ENCODE data around the gene ZFYVE19. TPM values are rescaled to one million over a fixed set of nuclear protein-coding genes. Genes with fewer than 3 reads are reported as not detected.
"Not testable (repeated sequence)": the region's sequence is repeated elsewhere in the genome, so short reads cannot be mapped to it uniquely, and the experiment has no call there.

ZFYVE19 gene
- total and polyA plus RNA-seq, 8 donors = 23.6 to 32.3 (median 29.7) TPM

DNA sequence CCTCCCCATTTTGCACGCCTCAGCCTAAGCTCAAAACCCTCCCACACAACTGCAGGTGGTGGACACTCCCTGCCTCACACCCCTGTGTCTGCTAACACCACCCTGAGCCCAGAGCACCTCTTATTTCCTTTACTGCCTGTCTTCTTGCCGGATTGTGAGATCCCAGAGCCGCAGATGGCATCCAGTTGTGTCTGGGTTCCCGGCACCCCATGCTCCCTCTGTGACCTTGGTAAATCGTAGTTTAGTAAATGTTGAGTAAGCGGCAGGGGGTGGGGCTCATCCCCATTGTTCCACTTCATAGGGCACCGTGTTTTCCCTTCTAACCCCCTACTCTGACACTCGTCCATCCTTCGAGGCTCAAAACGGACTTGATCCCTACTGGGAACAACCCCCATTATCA lies 51.8 kb downstream of the ZFYVE19 start:
- DNase-seq (no peak), ATAC-seq (no peak)
- Histone ChIP-seq H3K4me3 (no peak overlapping the region), H3K36me3 (peaks cover 0 to 23% of the 10 kb centered on the region in 2 donors), H3K4me1 (peaks cover 11 to 26% of the 10 kb centered on the region in 2 donors), H3K27me3 (no peaks in the 10 kb centered on the region), H3K27ac (no peak overlapping the region), H3K9me3 (no peaks in the 10 kb centered on the region)
- TF ChIP-seq, protein P1, sequence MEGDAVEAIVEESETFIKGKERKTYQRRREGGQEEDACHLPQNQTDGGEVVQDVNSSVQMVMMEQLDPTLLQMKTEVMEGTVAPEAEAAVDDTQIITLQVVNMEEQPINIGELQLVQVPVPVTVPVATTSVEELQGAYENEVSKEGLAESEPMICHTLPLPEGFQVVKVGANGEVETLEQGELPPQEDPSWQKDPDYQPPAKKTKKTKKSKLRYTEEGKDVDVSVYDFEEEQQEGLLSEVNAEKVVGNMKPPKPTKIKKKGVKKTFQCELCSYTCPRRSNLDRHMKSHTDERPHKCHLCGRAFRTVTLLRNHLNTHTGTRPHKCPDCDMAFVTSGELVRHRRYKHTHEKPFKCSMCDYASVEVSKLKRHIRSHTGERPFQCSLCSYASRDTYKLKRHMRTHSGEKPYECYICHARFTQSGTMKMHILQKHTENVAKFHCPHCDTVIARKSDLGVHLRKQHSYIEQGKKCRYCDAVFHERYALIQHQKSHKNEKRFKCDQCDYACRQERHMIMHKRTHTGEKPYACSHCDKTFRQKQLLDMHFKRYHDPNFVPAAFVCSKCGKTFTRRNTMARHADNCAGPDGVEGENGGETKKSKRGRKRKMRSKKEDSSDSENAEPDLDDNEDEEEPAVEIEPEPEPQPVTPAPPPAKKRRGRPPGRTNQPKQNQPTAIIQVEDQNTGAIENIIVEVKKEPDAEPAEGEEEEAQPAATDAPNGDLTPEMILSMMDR (IDR thresholded peaks at IDR 0.05) = no peak
- intact Hi-C loops (cut with DNase I) = no loop called here

DNA sequence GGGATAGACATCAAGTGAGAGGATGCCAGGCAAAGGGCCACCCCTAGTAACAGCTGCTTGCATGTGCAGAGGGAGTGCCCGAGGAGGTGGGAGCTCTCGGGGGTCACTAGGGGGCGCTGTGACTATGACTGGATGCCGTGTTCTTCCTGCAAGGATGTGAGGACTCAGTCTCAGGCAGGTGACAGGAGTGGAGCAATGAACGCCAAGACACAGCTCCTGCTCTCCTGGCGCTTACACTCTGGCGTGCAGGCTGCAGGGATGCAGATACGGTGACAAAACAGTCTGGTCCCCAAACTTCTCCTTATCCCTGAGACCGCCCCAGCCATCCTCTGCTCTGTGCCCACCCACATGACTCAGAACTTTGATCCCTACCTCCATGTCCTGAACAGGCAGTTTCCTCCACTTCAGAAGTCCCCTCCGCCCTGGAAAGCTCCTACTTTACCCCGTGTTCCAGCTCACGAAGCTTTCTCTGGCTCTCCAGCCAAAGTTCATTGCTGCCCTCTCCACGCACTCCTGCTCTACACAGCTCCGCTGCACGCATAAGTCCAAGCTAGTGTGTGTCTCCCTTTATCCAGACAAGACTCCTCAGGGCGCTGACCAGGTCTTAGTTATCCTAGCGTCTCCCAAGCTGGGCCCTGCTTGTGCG lies 52.4 kb downstream of the ZFYVE19 start:
- peak; percentile 71 for ATAC-seq
- intact Hi-C loops (cut with DNase I) = no loop called here
- Histone ChIP-seq H3K9me3 (no peaks in the 10 kb centered on the region), H3K27me3 (no peaks in the 10 kb centered on the region), H3K4me1 (peaks cover 11 to 26% of the 10 kb centered on the region in 2 donors), H3K36me3 (peaks cover 0 to 17% of the 10 kb centered on the region in 2 donors), H3K27ac (no peak overlapping the region), H3K4me3 (no peak overlapping the region)
- DNase-seq = peak in 3 of 4 donors; percentile 75 to 90 (median 77)
- TF ChIP-seq, protein P1 (IDR thresholded peaks at IDR 0.05) = peak; percentile 63 to 86

GRCh38 chr15:40861147-40861546 lies 54.3 kb downstream of the ZFYVE19 start:
- intact Hi-C loops (cut with DNase I); H3K27ac ChIP-seq; H3K36me3 ChIP-seq; ATAC-seq; H3K9me3 ChIP-seq; H3K27me3 ChIP-seq; DNase-seq; H3K4me3 ChIP-seq: not testable (repeated sequence)
- peaks cover 11 to 26% of the 10 kb centered on the region in 2 donors for H3K4me1 ChIP-seq

DNA sequence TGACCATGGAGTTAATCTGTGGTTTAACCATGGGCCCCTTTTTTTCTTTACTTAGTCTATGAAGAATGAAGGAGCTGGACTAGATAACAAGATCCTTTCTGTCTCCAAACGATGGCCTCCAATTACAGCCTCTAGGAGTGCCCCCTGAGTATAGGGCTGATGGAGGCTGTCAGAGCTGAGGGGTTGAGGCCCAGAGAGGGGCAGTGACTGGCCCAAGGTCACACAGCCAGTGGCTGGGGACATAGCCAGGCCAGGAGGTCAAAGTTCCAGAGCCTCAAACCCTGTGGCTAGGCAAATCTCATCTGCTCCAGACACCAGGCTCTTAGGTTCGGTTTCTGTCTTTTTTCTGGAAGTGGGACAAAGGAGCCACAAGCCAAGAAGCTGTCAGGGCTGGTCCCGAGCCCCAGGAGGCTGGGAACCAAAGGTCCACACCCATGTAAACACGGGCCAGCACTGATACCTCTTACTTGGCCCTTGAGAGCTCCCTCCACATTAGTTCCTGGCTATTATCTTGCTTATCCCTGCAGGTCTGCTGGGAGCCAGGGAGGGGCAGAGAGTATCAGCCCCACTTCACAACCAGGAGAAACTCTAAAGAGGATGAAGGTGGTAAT lies 56.9 kb downstream of the ZFYVE19 start:
- Histone ChIP-seq H3K4me1 (peaks cover 0 to 17% of the 10 kb centered on the region in 2 donors), H3K4me3 (no peak overlapping the region), H3K27me3 (no peaks in the 10 kb centered on the region), H3K36me3 (no peaks in the 10 kb centered on the region), H3K9me3 (no peaks in the 10 kb centered on the region), H3K27ac (no peak overlapping the region)
- no peak for DNase-seq
- TF ChIP-seq, protein P1 (IDR thresholded peaks at IDR 0.05) = no peak
- intact Hi-C loops (cut with DNase I) = no loop called here
- ATAC-seq = no peak

Other genes with a start within 250 kb of the ZFYVE19 start
- gene CCDC32, start 242.0 kb upstream of the ZFYVE19 start, total RNA-seq = 10 to 100 TPM; 19.4 to 29.5 TPM
- gene CCDC32, start 242.0 kb upstream of the ZFYVE19 start, polyA plus RNA-seq (ENCODE audit: insufficient read length in 6 of 6) = 10 to 100 TPM; 27.9 to 31.6 (median 29.0) TPM
- 1 to 10 TPM; 5.8 to 6.6 TPM for gene RPUSD2, start 237.8 kb upstream of the ZFYVE19 start, total RNA-seq
- 10 to 100 TPM in 1 of 6 donors, 1 to 10 TPM in 5; 5.3 to 10.2 (median 8.1) TPM for gene RPUSD2, start 237.8 kb upstream of the ZFYVE19 start, polyA plus RNA-seq (ENCODE audit: insufficient read length in 6 of 6)
- 1 to 10 TPM; 2.7 to 5.9 TPM for gene KNL1, start 212.8 kb upstream of the ZFYVE19 start, total RNA-seq
- gene KNL1, start 212.8 kb upstream of the ZFYVE19 start, polyA plus RNA-seq (ENCODE audit: insufficient read length in 6 of 6) = 10 to 100 TPM; 13.6 to 31.6 (median 20.0) TPM
- gene RAD51, start 111.9 kb upstream of the ZFYVE19 start, total RNA-seq = 1 to 10 TPM; 4.4 to 4.8 TPM
- gene RAD51, start 111.9 kb upstream of the ZFYVE19 start, polyA plus RNA-seq (ENCODE audit: insufficient read length in 6 of 6) = 10 to 100 TPM in 5 of 6 donors, 1 to 10 TPM in 1; 8.9 to 15.6 (median 13.0) TPM
- 10 to 100 TPM; 60.4 to 83.1 TPM for gene RMDN3, start 51.8 kb upstream of the ZFYVE19 start, total RNA-seq
- 10 to 100 TPM; 30.8 to 40.1 (median 33.9) TPM for gene RMDN3, start 51.8 kb upstream of the ZFYVE19 start, polyA plus RNA-seq (ENCODE audit: insufficient read length in 6 of 6)
- 10 to 100 TPM; 42.1 to 61.5 TPM for gene GCHFR, start 43.0 kb upstream of the ZFYVE19 start, total RNA-seq
- gene GCHFR, start 43.0 kb upstream of the ZFYVE19 start, polyA plus RNA-seq (ENCODE audit: insufficient read length in 6 of 6) = 10 to 100 TPM; 12.7 to 18.6 (median 15.7) TPM
- gene C15orf62, start 37.1 kb upstream of the ZFYVE19 start, total RNA-seq = under 1 TPM; 0.32 to 0.71 TPM
- gene C15orf62, start 37.1 kb upstream of the ZFYVE19 start, polyA plus RNA-seq (ENCODE audit: insufficient read length in 6 of 6) = 1 to 10 TPM; 3.2 to 4.6 (median 4.0) TPM
- 10 to 100 TPM; 24.3 to 32.6 TPM for gene DNAJC17, start 384 bp downstream of the ZFYVE19 start, total RNA-seq
- gene DNAJC17, start 384 bp downstream of the ZFYVE19 start, polyA plus RNA-seq (ENCODE audit: insufficient read length in 6 of 6) = 10 to 100 TPM; 36.1 to 50.1 (median 44.0) TPM
- gene PPP1R14D, start 21.6 kb downstream of the ZFYVE19 start, total RNA-seq = under 1 TPM in 1 of 2 donors, not detected in 1; 0.47 TPM
- gene PPP1R14D, start 21.6 kb downstream of the ZFYVE19 start, polyA plus RNA-seq (ENCODE audit: insufficient read length in 6 of 6) = under 1 TPM; 0.20 to 0.50 (median 0.32) TPM
- gene SPINT1, start 37.0 kb downstream of the ZFYVE19 start, total RNA-seq = 100 to 1,000 TPM; 102 to 160 TPM
- gene SPINT1, start 37.0 kb downstream of the ZFYVE19 start, polyA plus RNA-seq (ENCODE audit: insufficient read length in 6 of 6) = 10 to 100 TPM; 51.8 to 72.8 (median 63.6) TPM
- 1 to 10 TPM in 1 of 2 donors, under 1 TPM in 1; 0.55 to 1.5 TPM for gene RHOV, start 67.1 kb downstream of the ZFYVE19 start, total RNA-seq
- under 1 TPM; 0.31 to 0.76 (median 0.53) TPM for gene RHOV, start 67.1 kb downstream of the ZFYVE19 start, polyA plus RNA-seq (ENCODE audit: insufficient read length in 6 of 6)
- gene VPS18, start 87.4 kb downstream of the ZFYVE19 start, total RNA-seq = 10 to 100 TPM; 26.3 to 29.0 TPM
- 10 to 100 TPM in 5 of 6 donors, 1 to 10 TPM in 1; 9.2 to 13.7 (median 12.9) TPM for gene VPS18, start 87.4 kb downstream of the ZFYVE19 start, polyA plus RNA-seq (ENCODE audit: insufficient read length in 6 of 6)
- 10 to 100 TPM; 10.4 to 18.1 TPM for gene DLL4, start 122.3 kb downstream of the ZFYVE19 start, total RNA-seq
- 10 to 100 TPM; 15.9 to 23.7 (median 19.0) TPM for gene DLL4, start 122.3 kb downstream of the ZFYVE19 start, polyA plus RNA-seq (ENCODE audit: insufficient read length in 6 of 6)
- gene CHAC1, start 146.4 kb downstream of the ZFYVE19 start, total RNA-seq = 1 to 10 TPM; 3.5 to 5.8 TPM
- 1 to 10 TPM in 5 of 6 donors, under 1 TPM in 1; 0.78 to 1.6 (median 1.1) TPM for gene CHAC1, start 146.4 kb downstream of the ZFYVE19 start, polyA plus RNA-seq (ENCODE audit: insufficient read length in 6 of 6)